Measurements from ENCODE around the gene AQP1.

AQP1 gene

DNA sequence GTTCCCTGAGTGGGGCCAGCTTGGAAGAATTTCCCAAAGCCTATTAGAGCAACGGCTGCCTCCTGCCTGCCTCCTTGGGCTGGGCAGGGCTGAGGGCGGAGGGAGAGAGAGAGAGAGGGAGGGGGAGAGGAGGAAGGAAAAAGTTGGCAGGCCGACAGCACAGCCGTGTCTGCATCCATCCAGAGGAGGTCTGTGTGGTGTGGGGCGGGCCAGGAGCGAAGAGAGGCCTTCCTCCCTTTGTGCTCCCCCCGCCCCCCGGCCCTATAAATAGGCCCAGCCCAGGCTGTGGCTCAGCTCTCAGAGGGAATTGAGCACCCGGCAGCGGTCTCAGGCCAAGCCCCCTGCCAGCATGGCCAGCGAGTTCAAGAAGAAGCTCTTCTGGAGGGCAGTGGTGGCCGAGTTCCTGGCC lies at the start of gene AQP1:
Gene AQP1, plus strand, starts transcription at position 293 of the 409 bp plus-strand sequence. Its CDS starts 57 bp downstream, at position 350.
- DNase-seq, result no peak

DNA sequence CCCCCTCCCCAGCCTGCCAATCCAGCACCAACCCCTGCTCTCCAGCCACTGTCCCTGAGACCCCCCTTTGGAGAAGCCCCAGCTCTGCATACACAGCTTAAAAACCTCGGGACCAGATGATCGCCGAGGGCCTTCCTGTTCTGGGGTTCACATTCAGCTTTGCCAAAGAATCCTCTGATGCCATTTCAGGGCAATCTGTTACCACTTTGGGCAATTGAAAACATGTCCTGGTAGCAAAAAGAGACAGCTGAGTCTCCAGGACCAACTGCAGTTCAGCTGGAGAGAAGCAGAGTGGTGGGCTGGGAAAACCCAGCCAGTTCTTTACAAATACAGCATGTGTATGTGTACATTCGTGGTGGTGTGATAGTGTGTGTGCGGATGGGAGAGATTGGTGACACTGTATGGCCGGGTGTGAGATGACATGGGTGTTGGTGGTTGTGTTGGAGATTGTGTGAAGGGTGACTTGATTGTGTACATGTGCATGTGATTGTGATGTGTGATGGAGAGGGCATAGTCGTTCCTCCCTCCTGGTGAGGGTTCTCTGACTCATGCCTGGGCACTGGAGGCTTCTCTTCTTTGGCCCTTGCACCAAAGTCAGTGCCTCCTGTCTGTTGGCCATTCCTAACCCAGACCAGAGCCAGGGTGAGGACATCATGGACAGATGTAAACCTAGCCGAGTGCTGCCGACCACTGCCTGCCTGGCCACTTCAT lies 48.5 kb upstream of the AQP1 start:
- DNase-seq, result no peak

DNA sequence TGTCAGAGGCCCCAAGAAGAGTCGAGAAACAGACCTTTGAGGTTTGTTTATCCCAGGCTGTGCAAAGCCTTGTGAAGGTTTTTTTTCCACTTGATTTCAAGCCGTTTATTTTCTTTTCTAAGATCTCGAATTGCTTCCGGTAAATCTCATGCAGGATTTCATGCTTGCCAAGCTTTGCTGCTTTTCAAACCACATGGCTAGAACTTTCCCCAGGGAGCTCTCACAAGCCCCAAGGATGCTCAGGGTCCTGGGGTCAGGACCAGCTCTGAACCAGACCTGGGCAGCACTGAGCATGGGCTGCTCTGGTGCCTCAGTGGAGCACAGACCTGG lies 48.0 kb upstream of the AQP1 start:
- no peak for DNase-seq

DNA sequence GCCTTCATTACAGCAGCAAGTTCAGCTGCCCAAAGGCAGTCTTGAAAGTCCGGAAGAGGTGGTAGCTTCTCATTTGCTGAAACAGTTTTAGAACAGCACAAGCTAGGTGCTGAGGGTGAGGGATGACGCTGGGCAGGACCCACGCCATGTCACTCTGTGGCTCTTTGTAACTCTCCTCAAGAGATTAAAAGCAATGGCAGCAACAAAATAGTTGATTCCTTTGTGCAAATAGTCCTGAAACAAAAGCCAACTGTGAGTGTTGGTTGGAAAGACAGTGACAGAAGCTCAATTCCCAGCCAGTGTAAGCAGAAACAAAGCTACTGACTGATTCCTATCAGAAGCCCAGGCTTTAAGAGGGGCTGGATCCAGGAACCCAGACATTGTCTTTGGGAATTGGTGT lies 47.6 kb upstream of the AQP1 start:
- DNase-seq, result no peak

DNA sequence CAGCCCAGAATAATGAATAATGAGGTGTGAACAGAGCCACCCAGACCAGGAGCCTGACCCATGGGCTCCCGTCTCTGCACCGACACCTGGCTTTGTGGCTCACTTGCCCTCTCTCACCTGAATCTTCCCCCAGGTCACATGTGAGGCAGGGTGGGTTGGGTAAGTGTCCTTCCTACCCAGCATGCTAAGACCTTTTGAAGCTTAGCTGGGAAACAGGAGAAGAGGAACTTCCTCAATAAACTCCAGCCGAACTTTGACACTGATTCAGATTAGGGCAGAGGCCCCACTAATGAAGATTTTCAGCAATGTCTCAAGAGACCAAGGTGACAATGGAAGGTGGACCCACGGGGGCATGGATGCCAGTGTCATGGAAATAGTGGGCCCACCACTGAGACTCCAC lies 46.6 kb upstream of the AQP1 start:
- no peak for DNase-seq

DNA sequence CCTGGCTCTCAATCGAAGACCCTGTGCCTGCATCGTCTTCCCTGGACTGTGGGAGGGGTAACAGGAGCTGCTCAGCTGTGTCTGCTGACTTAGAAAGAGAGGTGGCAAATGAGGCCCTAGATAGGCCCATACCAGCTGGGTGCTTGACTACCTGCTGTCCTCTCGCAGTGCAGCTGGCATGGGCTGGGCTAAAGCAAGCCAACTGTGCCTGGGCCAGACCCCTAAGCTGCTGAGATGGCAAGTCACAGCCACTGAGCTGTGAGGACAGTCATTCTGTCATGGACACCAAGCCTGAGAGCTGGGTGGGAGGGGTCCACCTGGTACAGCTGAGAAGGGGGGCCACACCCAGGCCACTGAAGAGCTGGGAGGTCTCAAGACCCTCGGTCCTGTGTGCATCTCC lies 45.8 kb upstream of the AQP1 start:
- DNase-seq, result no peak

DNA sequence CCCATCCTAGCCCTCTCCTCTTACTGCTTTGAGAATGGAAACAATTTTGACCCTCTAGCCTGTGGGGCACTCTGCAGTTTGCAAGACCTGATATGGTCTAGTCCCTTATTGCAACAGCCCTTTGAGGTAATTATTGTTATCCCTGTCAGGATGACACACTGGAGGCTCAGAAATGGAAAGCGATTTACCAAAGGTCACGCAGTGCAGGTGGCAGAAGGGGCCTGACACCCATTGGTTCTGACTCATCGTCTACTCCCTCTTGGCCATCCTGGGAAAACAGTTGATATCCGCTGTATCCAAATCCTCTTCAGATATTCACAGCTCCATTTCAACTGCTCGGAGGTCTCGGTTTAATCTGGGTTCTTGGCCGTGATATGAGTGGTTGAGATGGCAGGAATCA lies 44.7 kb upstream of the AQP1 start:
- DNase-seq, result no peak

DNA sequence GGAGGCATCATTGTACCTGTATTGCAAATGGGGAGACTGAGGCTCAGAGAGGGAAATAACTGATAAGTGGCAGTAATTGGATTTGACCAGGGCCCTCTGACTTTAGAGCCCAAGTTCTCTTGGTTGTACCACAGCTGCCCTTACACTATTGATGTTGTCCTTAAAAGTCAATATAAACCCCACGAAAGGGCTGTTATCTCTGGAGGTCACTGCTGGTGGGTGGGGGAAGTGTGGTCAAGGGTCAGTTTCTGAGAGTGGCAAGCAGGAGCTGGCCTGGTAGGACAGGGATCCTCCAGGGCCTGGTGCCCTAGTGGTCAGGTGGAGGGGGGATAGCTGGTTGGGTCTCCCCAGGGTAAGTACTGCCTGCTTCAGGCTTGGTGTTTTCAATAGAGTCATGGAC lies 44.2 kb upstream of the AQP1 start:
- no peak for DNase-seq

DNA sequence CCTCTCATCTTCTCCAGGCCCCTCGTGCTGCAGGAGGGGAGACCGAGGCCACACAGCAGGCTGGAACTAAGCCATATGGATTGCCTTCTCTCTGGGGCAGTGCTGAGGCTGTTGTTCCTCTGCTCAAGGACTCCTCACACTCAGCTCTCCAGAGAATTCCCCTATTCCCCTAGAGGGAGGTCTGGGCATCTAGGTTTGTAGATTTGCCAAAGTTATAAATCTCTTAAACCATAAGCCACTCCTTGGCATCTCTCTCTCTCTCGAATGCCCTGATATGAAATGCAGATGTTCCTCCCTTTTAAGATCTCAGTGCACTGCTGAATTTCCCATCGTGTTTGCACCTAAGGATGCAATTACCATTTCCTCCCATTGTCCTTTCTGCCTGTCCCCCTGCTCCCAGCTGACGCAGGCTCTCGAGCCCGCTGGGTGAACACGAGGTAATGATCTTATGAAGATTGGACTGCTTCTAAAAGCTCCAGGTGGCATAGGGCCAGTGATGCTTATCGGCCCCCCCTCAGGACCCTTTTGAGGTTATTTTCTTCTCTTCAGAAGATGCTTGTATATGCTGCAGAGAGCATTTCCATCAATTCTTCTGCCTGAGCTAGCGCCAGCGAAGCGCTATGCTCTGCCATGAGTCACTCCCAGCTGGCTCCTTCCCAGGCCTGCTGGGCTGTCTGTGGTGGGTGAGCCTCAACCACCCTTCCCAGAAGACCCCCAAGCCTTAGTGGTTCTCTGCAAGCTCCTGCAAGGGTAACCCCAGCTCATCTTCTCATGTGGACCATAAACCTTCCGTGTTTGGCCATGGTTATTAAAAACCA lies 41.6 kb upstream of the AQP1 start:
- no peak for DNase-seq

DNA sequence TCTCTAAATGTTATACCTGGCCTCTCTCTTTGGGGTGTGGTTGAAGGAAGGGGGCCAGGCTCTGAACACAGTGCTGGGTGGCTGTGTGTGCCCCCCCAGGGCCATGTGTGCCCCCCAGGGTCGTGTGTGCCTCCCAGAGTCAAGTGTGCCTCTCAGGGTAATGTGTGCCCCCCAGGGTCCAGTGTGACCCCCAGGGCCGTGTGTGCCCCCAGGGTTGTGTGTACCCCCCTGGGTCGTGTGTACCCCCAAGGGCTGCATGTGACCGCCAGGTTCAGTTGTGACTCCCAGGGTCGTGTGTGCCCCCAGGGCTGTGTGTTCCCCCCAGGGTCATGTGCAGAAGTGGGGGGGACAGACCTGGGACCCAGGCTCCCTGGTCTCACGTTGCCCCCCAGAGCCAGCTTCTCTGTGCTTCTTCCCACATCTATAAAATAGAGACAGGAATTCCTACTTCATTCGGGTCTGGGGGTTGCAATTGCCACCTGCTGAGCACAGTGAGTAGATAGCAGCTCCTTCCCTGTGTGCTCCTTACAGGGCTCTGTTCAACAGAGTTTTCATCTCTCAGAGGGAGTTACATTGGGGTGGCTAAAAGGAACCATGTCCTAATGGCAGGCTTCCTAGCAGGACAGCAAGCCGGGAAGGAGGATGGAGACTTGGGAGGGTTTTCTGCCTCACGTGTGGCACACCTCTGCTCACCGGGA lies 40.7 kb upstream of the AQP1 start:
- no peak for DNase-seq

DNA sequence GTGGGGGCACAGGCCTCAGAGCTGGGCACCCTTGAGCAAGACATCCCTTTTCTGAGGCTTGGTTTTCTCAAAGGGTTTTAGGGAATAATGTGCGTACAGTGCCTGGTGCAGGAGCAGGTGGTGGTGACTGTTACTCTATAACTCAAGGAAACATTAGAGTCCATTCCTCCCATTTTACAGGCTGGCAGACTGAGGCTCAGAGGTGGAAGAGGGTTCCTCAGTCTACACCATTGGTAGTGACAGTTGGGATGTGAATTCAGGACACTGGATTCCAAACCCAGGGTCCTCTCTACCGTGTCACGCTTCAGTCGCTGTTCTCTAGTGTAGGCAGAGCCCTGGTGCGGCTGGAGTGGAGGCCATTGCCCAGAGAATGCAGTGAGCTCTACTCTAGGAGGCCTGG lies 40.0 kb upstream of the AQP1 start:
- no peak for DNase-seq

DNA sequence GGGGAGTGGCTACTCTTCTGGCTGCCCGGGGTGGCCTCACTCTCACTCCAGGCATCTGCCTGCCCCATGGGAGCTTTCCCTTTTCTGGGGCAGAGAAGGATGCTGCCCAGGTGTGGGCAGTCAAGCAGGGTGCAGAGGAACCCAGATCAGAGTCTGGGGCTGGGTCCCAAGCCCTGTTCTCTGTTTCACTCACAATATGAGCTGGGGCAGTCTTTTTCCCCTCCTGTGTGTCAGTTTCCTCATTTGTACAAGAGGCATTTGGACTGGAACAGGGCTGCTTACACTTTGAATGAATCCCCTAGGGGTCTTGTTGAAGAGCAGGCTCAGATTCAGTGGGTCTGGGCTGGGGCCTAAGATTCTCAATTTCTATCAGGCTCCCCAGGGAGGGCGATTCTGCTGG lies 38.4 kb upstream of the AQP1 start:
- DNase-seq, result no peak

DNA sequence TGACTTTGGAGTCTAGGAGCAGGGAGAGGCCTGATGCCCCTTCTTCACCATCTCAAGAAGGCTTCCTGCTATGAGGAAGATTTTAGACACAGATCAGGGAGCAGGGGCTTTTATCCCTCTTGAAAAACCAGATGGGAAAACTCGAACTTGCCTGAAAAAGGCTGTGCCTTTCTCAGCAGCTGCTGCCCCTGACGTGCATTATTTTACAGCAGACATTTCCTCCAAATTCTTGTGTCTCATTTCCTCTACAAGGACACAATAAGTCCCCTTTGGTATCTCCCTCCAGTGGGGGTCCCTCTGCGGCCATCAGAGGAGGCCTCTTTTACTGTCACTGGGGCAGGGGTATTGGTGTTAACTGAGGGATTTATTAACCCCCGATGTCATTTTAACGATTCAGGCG lies 38.0 kb upstream of the AQP1 start:
- DNase-seq, result no peak

DNA sequence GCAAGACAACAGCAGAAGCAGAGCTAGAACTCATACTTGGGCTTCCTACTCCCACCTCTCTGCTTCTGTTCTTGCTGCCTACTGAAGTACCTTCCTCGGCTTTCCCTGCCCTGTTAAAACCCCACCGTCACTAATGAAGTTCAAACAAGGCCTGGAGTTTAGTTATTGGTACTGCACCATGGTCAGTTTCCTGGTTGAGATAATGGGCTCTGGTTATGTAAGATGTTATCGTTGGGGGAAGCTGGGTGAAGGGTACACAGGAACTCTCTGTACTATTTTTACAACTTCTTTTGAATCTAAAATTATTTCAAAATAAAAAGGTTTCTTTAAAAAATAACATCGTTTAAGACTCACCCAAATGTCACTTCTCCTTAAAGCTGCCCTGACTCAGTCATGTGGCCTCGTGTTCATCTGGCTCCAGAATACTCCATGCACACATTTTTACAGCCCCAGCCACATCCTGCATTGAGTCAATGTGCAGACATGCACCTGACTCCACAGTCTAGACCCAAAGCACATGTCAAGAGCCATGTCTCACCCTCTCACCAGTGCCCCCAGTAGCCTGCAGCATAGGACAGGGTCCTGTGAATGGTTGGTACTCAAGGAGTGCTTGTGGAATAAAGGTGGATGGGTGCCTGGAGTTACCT lies 36.9 kb upstream of the AQP1 start:
- no peak for DNase-seq

DNA sequence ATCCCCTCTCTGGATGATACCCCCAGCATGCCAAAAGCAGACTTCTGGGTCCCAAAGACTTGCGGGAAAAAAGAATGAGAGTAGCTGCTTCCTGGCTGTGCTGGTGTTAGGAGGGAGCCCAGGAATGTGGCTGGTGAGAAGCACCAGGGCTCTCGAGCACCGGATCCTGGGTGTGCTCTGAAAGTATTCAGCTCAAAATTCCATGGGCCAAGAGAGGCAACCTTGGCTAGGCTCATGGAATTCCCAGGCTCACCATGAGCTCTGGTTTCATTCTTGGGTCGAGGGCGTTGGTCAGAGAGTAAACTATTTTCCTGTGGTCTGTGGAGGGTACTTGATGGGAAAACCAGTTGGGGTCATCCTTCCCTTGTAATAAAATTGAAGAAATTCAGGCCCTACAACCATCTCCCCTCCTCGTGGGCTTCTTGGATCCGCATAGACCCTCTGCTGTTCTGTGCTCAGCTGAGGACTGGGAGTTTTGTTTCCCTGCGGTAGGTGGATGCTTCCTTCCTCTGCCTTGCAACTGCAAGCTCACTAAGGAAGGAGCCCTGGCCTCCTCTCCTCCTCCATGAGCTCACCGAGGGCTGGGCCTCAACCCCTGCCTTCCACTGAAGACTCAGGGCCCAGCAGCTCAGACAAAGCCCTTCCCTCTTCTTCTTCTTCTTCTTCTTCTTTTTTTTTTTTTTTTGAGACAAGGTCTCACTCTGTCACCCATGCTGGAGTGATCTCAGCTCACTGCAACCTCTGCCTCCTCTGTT lies 34.5 kb upstream of the AQP1 start:
- no peak for DNase-seq

DNA sequence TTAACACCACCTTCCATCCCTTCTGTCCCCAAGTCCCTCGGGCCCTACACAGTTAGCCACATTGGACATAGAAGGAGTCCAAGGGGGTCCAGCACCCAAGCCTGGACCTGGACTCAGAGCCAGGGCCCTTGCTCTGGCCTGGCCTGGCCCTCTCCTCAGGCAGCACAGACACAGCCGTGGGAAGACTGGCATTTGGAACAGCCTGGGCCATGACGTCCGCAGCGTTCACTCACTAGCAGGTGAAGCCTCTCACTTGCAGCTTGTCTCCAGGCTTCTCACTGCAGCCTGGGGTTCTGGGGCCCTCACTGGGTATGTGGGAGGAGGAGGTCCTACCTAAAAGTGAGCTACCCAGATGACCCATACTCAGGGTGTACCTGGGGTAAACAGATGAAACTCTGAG lies 33.7 kb upstream of the AQP1 start:
- DNase-seq, result no peak

DNA sequence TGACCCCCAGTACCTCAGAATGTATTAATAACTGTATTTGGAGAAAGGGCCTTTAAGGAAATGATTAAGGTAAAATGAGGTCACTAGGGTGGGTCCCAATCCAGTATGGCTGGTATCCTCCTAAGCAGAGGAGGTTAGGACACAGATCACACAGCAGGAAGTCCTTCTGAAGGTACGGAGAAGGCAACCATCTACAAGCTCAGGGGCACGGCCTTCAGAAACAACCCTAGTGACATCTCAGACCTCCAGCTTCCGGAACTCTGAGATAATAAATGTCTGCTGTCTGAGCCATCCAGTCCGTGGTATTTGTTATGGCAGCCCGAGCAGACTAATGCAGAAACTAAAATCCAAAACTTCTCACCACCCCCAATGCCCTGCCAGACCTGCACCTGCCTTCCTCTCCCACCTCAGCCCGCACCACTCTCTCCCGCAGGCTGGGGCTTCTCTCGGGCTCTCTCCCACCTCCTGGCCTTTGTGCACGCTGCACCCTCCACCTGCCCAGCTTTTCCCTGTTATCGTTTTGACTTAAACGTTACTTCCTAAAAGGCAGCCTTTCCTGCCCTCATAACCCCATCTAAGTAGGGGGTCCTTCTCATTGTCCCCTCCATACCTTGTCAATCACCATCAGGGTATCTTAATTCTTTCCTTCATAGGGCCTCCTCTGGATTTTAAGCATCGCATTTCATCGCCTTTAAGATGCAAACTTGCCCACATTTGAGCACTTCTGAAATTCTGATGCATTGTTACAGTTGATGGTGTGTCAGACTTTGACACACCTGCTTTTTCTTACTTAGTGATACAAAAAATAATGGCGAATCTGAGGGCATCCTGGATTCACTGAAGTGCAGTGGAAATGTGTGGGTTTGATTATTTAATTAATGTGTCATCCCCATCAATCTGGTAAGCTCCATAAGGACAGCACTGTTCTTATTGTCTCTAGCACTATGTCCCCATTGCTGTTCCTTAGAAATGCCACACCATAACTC lies 32.2 kb upstream of the AQP1 start:
- no peak for DNase-seq

DNA sequence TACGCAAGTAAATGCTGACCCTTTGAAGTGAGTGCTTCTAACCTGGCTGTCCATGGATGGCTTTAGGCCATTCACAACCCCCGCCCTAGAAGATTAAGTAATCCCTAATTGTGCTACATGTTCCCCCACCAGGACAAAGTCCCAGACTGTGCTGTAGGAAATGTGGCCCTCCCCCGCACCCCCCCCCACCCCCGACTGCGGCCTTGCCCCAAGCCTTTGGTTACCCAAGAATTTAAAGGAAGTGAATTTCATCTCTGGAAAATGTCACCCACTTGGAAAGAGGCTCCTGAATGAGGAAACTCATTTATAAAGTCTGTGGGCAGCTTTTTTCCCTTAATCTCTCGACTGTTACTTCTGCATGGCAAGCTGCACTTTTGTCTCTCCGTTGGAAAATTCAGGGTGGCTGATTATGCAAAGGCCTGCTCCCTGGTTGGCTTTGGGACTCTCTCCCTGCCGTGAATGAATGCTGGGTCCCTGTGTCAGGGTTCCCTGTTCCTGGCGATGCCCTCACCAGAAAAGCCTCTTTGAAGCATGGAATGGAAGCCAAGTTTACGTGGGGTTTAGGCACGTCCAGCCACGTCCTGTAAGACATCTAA lies 31.4 kb upstream of the AQP1 start:
- DNase-seq, result no peak

DNA sequence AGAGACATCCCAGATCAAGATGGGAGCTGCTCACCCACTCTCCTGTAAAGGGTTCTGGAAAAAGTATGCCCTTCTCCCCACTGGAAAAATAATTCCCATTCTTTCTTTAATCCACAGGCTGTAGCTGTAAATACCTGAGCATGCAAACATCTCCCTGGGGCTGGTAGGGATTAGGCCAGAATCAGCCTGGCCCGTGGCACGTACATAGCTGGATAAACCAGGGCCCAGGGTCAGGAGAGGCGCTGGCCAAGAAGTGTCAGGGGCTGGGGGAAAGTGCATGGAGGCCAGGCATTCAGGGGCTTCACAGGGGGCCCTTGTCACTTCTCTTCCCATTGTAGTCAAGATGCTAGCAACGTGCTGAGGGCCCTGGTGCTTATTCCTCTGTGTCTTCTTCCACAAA lies 30.7 kb upstream of the AQP1 start:
- no peak for DNase-seq

DNA sequence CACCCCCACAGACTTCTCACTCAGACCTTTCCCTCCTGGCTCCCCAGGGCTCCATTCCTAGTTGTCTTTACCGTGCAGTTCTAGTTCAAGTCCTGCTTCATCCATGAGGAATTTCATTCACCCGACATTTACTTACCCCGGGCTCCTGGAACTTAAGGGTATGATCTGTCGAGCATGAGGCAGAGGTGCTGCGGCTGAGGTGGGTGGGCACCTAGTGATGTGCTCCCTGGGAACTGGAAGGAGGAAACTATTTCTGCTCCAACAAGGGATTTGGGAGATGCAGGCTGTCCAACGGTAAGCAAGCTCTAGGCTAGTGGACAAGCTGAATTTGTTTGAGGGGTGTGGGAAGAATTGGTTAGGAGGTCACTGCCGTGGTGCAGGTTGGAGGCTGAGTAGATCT lies 30.2 kb upstream of the AQP1 start:
- no peak for DNase-seq

DNA sequence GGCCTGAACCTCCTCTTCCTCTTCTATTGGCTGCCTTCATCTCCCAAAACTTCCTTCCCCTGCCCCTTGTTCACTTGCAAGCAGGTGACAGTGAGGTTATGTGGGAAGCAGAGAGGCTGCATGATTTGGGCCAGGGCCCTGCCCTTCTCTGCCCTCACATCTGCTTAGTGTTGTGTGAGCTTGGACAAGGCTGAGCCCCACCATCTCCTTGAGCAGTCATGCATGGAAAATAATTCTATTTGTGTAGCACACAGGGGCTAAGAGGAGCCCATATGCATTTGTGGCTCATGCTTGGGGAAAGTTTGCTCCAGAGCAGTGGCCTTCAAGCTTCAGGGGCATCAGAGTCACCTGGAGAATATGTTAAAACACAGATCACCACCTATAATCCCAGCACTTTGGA lies 26.8 kb upstream of the AQP1 start:
- no peak for DNase-seq
